ENCODE data around the gene ITGA2B.
"Not testable (repeated sequence)": the region's sequence is repeated elsewhere in the genome, so short reads cannot be mapped to it uniquely, and the experiment has no call there.

Gene ITGA2B

GRCh38 chr17:44390250-44390870, 911 bp upstream of the ITGA2B start:
- no peak for DNase-seq

GRCh38 chr17:44389723-44390202, 314 bp upstream of the ITGA2B start:
- DNase-seq: no peak

- no peak for DNase-seq
Measured at GRCh38 chr17:44387804-44388203, 1.6 kb downstream of the ITGA2B start.

GRCh38 chr17:44386182-44386525, 3.3 kb downstream of the ITGA2B start:
- DNase-seq: no peak

GRCh38 chr17:44385287-44386181, 3.9 kb downstream of the ITGA2B start:
- DNase-seq: peak; percentile 83

GRCh38 chr17:44384823-44385286, 4.6 kb downstream of the ITGA2B start:
- DNase-seq: no peak

- no peak for DNase-seq
Measured at GRCh38 chr17:44384281-44384822, 5.1 kb downstream of the ITGA2B start.

GRCh38 chr17:44383861-44384260, 5.6 kb downstream of the ITGA2B start:
- DNase-seq: no peak

- DNase-seq: no peak
Measured at GRCh38 chr17:44383363-44383762, 6.1 kb downstream of the ITGA2B start.

GRCh38 chr17:44382917-44383316, 6.5 kb downstream of the ITGA2B start:
- no peak for DNase-seq

- DNase-seq: no peak
Measured at GRCh38 chr17:44381810-44382305, 7.6 kb downstream of the ITGA2B start.

GRCh38 chr17:44380767-44381166, 8.7 kb downstream of the ITGA2B start:
- DNase-seq: no peak

GRCh38 chr17:44379887-44380286, 9.6 kb downstream of the ITGA2B start:
- no peak for DNase-seq

- DNase-seq: no peak
Measured at GRCh38 chr17:44378171-44378705, 11.2 kb downstream of the ITGA2B start.

- DNase-seq: no peak
Measured at GRCh38 chr17:44376779-44377178, 12.7 kb downstream of the ITGA2B start.

GRCh38 chr17:44376124-44376523, 13.3 kb downstream of the ITGA2B start:
- no peak for DNase-seq

GRCh38 chr17:44375196-44376017, 14.0 kb downstream of the ITGA2B start:
- no peak for DNase-seq

GRCh38 chr17:44374306-44375195, 14.9 kb downstream of the ITGA2B start:
- no peak for DNase-seq

GRCh38 chr17:44372036-44372435, 17.4 kb downstream of the ITGA2B start:
- DNase-seq: no peak

- not testable (repeated sequence) for DNase-seq
Measured at GRCh38 chr17:44369414-44370023, 19.9 kb downstream of the ITGA2B start.

All from EL (cell line).